VCaP (cell line): ENCODE measurements around the gene REEP2.

Experiments used
- H3K27ac ChIP-seq: fragments of 450-650 bp; 2 replicates; pipeline ENCODE4 v1.5.1; 2017
- CTCF ChIP-seq: fragments of 450-650 bp; conservative IDR thresholded peaks from 2 replicates; pipeline ENCODE4 v1.5.1; 2017; ENCODE audit warnings: mild to moderate bottlenecking, moderate library complexity

The REEP2 gene

GRCh38 chr5:138444078-138444773 lies 5.4 kb downstream of the REEP2 start:
- TF ChIP-seq CTCF = no peak
- no peak overlapping the region for H3K27ac ChIP-seq

- no peak for TF ChIP-seq CTCF
- no peak overlapping the region for H3K27ac ChIP-seq
Observed at GRCh38 chr5:138444774-138445546, 6.1 kb downstream of the REEP2 start.

- TF ChIP-seq CTCF = no peak
- no peak overlapping the region for H3K27ac ChIP-seq
Observed at GRCh38 chr5:138445547-138446271, 6.9 kb downstream of the REEP2 start.

GRCh38 chr5:138448070-138448469 lies 9.2 kb downstream of the REEP2 start:
- H3K27ac ChIP-seq = no peak overlapping the region
- TF ChIP-seq CTCF = no peak

GRCh38 chr5:138448481-138449398 lies 9.9 kb downstream of the REEP2 start:
- peak overlapping the region; percentile 55; the same call in 1 of the 2 replicates for H3K27ac ChIP-seq
- TF ChIP-seq CTCF = no peak

- peak; percentile 100 for TF ChIP-seq CTCF
- H3K27ac ChIP-seq = peak overlapping the region; percentile 55
Observed at GRCh38 chr5:138449501-138450239, 10.8 kb downstream of the REEP2 start.
